Measurements from ENCODE around the gene ITPA. TPM values are rescaled to one million over a fixed set of nuclear protein-coding genes. Genes with fewer than 3 reads are reported as not detected.

ITPA gene
- total RNA-seq, 1 donor from 2014 or later, result 69.3 TPM

- intact Hi-C loops (cut with micrococcal nuclease), result loop anchor here (2.0 kb wide), 1 partner anchor 67 kb away; the partner anchor contains the start of gene LZTS3
These were observed 30.8 kb downstream of the ITPA start for GRCh38 chr20:3239867-3240775.

GRCh38 chr20:3240776-3241363 is 31.6 kb downstream of the ITPA start:
- intact Hi-C loops (cut with micrococcal nuclease), result no loop called here

- intact Hi-C loops (cut with micrococcal nuclease), result no loop called here
These were observed 32.9 kb downstream of the ITPA start for GRCh38 chr20:3242172-3242692.

GRCh38 chr20:3243718-3244358 is 34.5 kb downstream of the ITPA start:
- intact Hi-C loops (cut with micrococcal nuclease), result no loop called here

- intact Hi-C loops (cut with micrococcal nuclease), result no loop called here
These were observed 35.3 kb downstream of the ITPA start for GRCh38 chr20:3244613-3245012.

- intact Hi-C loops (cut with micrococcal nuclease), result no loop called here
These were observed 35.9 kb downstream of the ITPA start for GRCh38 chr20:3245156-3245555.

- intact Hi-C loops (cut with micrococcal nuclease), result no loop called here
These were observed 36.4 kb downstream of the ITPA start for GRCh38 chr20:3245711-3246110.

- intact Hi-C loops (cut with micrococcal nuclease), result no loop called here
These were observed 37.4 kb downstream of the ITPA start for GRCh38 chr20:3246682-3247081.

GRCh38 chr20:3247638-3248037 is 38.3 kb downstream of the ITPA start:
- intact Hi-C loops (cut with micrococcal nuclease), result no loop called here

- intact Hi-C loops (cut with micrococcal nuclease), result no loop called here
These were observed 39.1 kb downstream of the ITPA start for GRCh38 chr20:3248167-3248992.

- intact Hi-C loops (cut with micrococcal nuclease), result no loop called here
These were observed 39.7 kb downstream of the ITPA start for GRCh38 chr20:3248993-3249347.

GRCh38 chr20:3250091-3250504 is 40.8 kb downstream of the ITPA start:
- intact Hi-C loops (cut with micrococcal nuclease), result no loop called here

GRCh38 chr20:3251806-3252205 is 42.5 kb downstream of the ITPA start:
- intact Hi-C loops (cut with micrococcal nuclease), result no loop called here

GRCh38 chr20:3255728-3256127 is 46.4 kb downstream of the ITPA start:
- intact Hi-C loops (cut with micrococcal nuclease), result no loop called here

- intact Hi-C loops (cut with micrococcal nuclease), result no loop called here
These were observed 49.1 kb downstream of the ITPA start for GRCh38 chr20:3258429-3258828.

- intact Hi-C loops (cut with micrococcal nuclease), result no loop called here
These were observed 53.3 kb downstream of the ITPA start for GRCh38 chr20:3262566-3262965.

GRCh38 chr20:3270051-3270450 is 60.8 kb downstream of the ITPA start:
- intact Hi-C loops (cut with micrococcal nuclease), result no loop called here

- intact Hi-C loops (cut with micrococcal nuclease), result no loop called here
These were observed 64.1 kb downstream of the ITPA start for GRCh38 chr20:3273371-3273770.
